Peyer's patch (tissue), 4 donors: ENCODE data around the gene C13orf46. TPM values are rescaled to one million over a fixed set of nuclear protein-coding genes. Genes with fewer than 3 reads are reported as not detected.
"Not testable (repeated sequence)": the region's sequence is repeated elsewhere in the genome, so short reads cannot be mapped to it uniquely, and the experiment has no call there.

ENCODE experiments used
- DNase-seq, 3 donors: peaks; one replicate each; pipeline ENCODE4 v3.0.0-alpha.2; 2017 to 2019
- H3K27ac ChIP-seq, 4 donors: fragments of 200-600 bp; sonication (generic); one replicate each; pipeline ENCODE4 v1.5.1; 2016 to 2019
- H3K27me3 ChIP-seq, 2 donors: fragments of 200-600 bp; sonication (generic); one replicate each; pipeline ENCODE4 v1.5.1; 2019
- H3K36me3 ChIP-seq, 3 donors: fragments of 200-600 bp; sonication (generic); one replicate each; pipeline ENCODE4 v1.5.1; 2016 to 2019
- H3K4me1 ChIP-seq, 4 donors: fragments of 200-600 bp; sonication (generic); one replicate each; pipeline ENCODE4 v1.5.1; 2016 to 2019
- H3K4me3 ChIP-seq, 4 donors: fragments of 200-600 bp; sonication (generic); 1 replicate in 3 of 4; 2 replicates in 1 of 4; pipeline ENCODE4 v1.5.1; 2016 to 2019; ENCODE audit warnings: mild to moderate bottlenecking in 1 of 4
- H3K9me3 ChIP-seq, 4 donors: fragments of 200-600 bp; sonication (generic); one replicate each; pipeline ENCODE4 v1.5.1; 2016 to 2019; ENCODE audit warnings: mild to moderate bottlenecking in 1 of 4
- CTCF ChIP-seq, 6 experiments: fragments of 450-650 bp in 4 of 6; fragments of 200-600 bp in 2 of 6; sonication (generic) in 1 of 6; IDR thresholded peaks; one replicate each; pipeline ENCODE4 v1.5.1; 2017 to 2019; ENCODE audit warnings: antibody characterized with exemption in 6 of 6, mild to moderate bottlenecking in 3 of 6, moderate library complexity in 1 of 6
- POLR2A ChIP-seq, 2 donors: fragments of 450-650 bp; IDR thresholded peaks; one replicate each; pipeline ENCODE4 v1.5.1; 2017; ENCODE audit warnings: antibody characterized with exemption in 2 of 2, mild to moderate bottlenecking in 2 of 2, moderate library complexity in 2 of 2
- total RNA-seq, 4 donors: library from RNA; depleted of rRNA; stranded (reverse); fragments of >200 nt; gene quantifications; one replicate each; pipeline ENCODE4 v1.1.0, GENCODE V29; 2016

The C13orf46 gene
- total RNA-seq, 4 donors from 2014 or later = 0.35 to 0.83 TPM; not detected in 2

- H3K4me3 ChIP-seq = no peak overlapping the region
- TF ChIP-seq CTCF (IDR thresholded peaks at IDR 0.05) (no peak), POLR2A (IDR thresholded peaks at IDR 0.05) (no peak)
- DNase-seq = no peak
These were observed 18.6 kb upstream of the C13orf46 start for GRCh38 chr13:113992276-113993005.

DNA sequence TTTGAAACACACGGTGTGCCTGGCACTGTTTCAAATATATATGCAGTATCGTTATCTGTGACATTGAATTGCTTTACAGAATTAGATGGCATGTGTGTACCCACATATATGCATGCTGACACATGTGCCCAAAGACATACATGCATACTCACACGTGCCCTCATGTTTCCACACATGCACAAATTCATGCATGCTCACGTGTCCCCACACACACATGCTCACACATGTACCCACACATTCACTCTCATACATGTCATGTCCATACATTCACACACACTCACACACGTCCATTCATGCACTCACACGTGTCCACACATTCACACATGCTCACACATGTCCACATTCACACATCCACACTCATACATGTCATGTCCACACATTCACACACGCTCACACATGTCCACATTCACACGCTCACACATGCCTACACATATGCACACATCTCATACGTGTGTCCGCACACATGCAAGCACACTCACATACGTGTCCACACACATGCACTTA lies 17.9 kb upstream of the C13orf46 start:
- TF ChIP-seq CTCF (IDR thresholded peaks at IDR 0.05) (no peak), POLR2A (IDR thresholded peaks at IDR 0.05) (no peak)
- Histone ChIP-seq H3K4me3 (no peak overlapping the region), H3K4me1 (no peaks in the 10 kb centered on the region), H3K27me3 (no peaks in the 10 kb centered on the region), H3K9me3 (no peaks in the 10 kb centered on the region), H3K27ac (no peak overlapping the region), H3K36me3 (peaks cover 0 to 22% (median 0%) of the 10 kb centered on the region in 3 donors)
- DNase-seq = no peak

More at GRCh38 chr13:113992276-113993005, 18.6 kb upstream of the C13orf46 start:
- no peaks in the 10 kb centered on the region for H3K27me3 ChIP-seq
- H3K4me1 ChIP-seq = peaks cover 0 to 2% (median 0%) of the 10 kb centered on the region in 4 donors
- no peaks in the 10 kb centered on the region for H3K9me3 ChIP-seq
- H3K27ac ChIP-seq = no peak overlapping the region
- peaks cover 0 to 23% (median 0%) of the 10 kb centered on the region in 3 donors for H3K36me3 ChIP-seq

GRCh38 chr13:113991191-113991669 lies 17.4 kb upstream of the C13orf46 start:
- Histone ChIP-seq H3K9me3 (no peaks in the 10 kb centered on the region), H3K4me1 (no peaks in the 10 kb centered on the region), H3K4me3 (no peak overlapping the region), H3K27ac (no peak overlapping the region), H3K27me3 (no peaks in the 10 kb centered on the region), H3K36me3 (peaks cover 0 to 17% (median 0%) of the 10 kb centered on the region in 3 donors)
- TF ChIP-seq CTCF (IDR thresholded peaks at IDR 0.05) (no peak), POLR2A (IDR thresholded peaks at IDR 0.05) (no peak)
- no peak for DNase-seq

DNA sequence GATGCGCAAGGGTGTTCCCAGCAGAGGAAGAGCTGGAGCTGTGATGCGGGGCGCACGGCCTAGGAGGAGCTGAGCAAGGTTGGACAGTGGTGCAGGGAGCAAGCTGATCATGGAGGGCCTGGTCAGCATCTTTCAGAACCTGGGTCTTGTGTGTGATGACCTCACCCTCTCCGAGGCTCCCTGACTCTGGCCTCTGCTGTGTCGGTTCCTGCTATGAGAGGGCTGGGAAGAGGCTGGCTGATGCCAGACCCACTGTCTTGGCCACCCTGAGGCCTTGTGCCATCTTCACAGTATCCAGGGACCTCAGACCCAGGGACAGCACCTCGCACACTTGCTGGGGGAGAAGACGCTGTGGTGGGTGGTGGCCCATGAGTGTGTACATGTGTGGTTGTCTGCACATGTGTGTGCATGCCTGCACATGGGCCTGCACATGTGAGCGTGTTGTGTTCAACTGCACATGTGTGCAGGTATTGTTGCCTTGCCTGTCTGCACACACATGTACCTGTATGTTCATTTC lies 16.5 kb upstream of the C13orf46 start:
- H3K27ac ChIP-seq = no peak overlapping the region
- no peaks in the 10 kb centered on the region for H3K9me3 ChIP-seq
- no peaks in the 10 kb centered on the region for H3K27me3 ChIP-seq
- H3K4me3 ChIP-seq = no peak overlapping the region
- H3K4me1 ChIP-seq = no peaks in the 10 kb centered on the region
- H3K36me3 ChIP-seq = peaks cover 0 to 14% (median 0%) of the 10 kb centered on the region in 3 donors
- TF ChIP-seq POLR2A (IDR thresholded peaks at IDR 0.05) (no peak), CTCF (IDR thresholded peaks at IDR 0.05) (no peak)
- peak in 1 of 3 donors; percentile 29 for DNase-seq

DNA sequence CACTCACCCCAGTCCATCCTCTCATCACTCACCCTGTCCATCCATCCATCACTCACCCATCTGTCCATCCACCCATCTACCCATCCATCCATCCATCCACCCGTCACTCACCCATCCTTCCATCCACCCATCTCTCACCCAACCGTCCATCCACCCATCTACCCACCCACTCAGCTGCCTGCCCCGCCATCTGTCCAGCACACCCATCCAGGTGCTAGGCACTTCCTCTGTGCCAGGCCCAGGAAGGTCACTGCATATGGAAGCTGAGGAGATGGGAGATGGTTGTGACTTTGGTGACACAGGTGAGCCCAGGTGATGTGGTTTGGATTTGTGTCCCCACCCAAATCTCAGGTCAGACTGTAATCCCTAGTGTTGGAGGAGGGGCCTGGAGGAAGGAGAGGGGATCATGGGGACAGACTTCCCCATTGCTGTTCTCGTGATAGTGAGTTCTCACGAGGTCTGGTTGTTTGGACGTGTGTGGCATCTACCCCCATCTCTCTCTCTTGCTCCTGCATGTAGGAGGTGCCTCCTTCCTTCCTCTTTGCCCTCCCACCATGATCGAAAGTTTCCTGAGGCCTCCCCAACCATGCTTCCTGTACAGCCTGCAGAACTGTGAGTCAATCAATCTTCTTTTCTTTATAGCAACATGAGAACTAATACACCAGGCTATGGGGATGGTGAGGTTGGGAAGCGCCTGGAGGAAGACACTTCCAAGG lies 15.9 kb upstream of the C13orf46 start:
- TF ChIP-seq CTCF (IDR thresholded peaks at IDR 0.05) (no peak), POLR2A (IDR thresholded peaks at IDR 0.05) (no peak)
- H3K27me3 ChIP-seq = no peaks in the 10 kb centered on the region
- no peak overlapping the region for H3K4me3 ChIP-seq
- no peak overlapping the region for H3K27ac ChIP-seq
- no peaks in the 10 kb centered on the region for H3K9me3 ChIP-seq
- H3K4me1 ChIP-seq = no peaks in the 10 kb centered on the region
- H3K36me3 ChIP-seq = peaks cover 0 to 14% (median 0%) of the 10 kb centered on the region in 3 donors
- peak in 1 of 3 donors; percentile 13 for DNase-seq

GRCh38 chr13:113988859-113989258 lies 15.0 kb upstream of the C13orf46 start:
- not testable (repeated sequence) for H3K4me3 ChIP-seq, H3K27ac ChIP-seq, H3K9me3 ChIP-seq, H3K27me3 ChIP-seq, H3K4me1 ChIP-seq
- DNase-seq = peak in 1 of 3 donors; percentile 28
- peaks cover 0 to 14% (median 0%) of the 10 kb centered on the region in 3 donors for H3K36me3 ChIP-seq
